Liver (tissue), 9 donors: Measurements from ENCODE around the gene RELT. TPM values are rescaled to one million over a fixed set of nuclear protein-coding genes. Genes with fewer than 3 reads are reported as not detected.

Experiments used
- DNase-seq: peaks from one replicate; pipeline ENCODE4 v3.0.0-alpha.2; 2017; ENCODE audit warnings: low spot score
- H3K27ac ChIP-seq, 2 donors: one replicate each; pipeline ENCODE4 v1.7.0; 2013; ENCODE audit warnings: inconsistent platforms in 2 of 2, low read length in 2 of 2, control low read depth in 1 of 2, low read depth in 1 of 2, mild to moderate bottlenecking in 1 of 2
- H3K27me3 ChIP-seq, 4 donors: one replicate each; pipeline versions ENCODE4 v1.6.1 to v1.7.0; 2013; ENCODE audit warnings: low read length in 3 of 4, inconsistent platforms in 1 of 4, mild to moderate bottlenecking in 1 of 4, moderate library complexity in 1 of 4; ENCODE audit not compliant: control insufficient read depth in 4 of 4, insufficient read depth in 4 of 4
- H3K36me3 ChIP-seq, 4 donors: one replicate each; pipeline versions ENCODE4 v1.6.1 to v1.7.0; 2013; ENCODE audit warnings: low read length in 3 of 4, mild to moderate bottlenecking in 3 of 4, low read depth in 1 of 4, moderate library complexity in 1 of 4; ENCODE audit not compliant: control insufficient read depth in 4 of 4, insufficient read depth in 3 of 4
- H3K4me1 ChIP-seq, 4 donors: one replicate each; pipeline versions ENCODE4 v1.6.1 to v1.7.0; 2013; ENCODE audit warnings: low read length in 3 of 4, mild to moderate bottlenecking in 3 of 4, moderate library complexity in 1 of 4; ENCODE audit not compliant: control insufficient read depth in 4 of 4, insufficient read depth in 4 of 4
- H3K4me3 ChIP-seq, 3 donors: one replicate each; pipeline versions ENCODE4 v1.6.1 to v1.7.0; 2013; ENCODE audit warnings: low read length in 3 of 3, control low read depth in 1 of 3, low read depth in 1 of 3, mild to moderate bottlenecking in 1 of 3
- H3K9ac ChIP-seq, 2 donors: one replicate each; pipeline ENCODE4 v1.7.0; 2013; ENCODE audit warnings: low read length in 2 of 2, mild to moderate bottlenecking in 2 of 2, moderate library complexity in 2 of 2, control low read depth in 1 of 2, low read depth in 1 of 2
- H3K9me3 ChIP-seq, 4 donors: one replicate each; pipeline versions ENCODE4 v1.6.1 to v1.7.0; 2013; ENCODE audit warnings: low read length in 3 of 4; ENCODE audit not compliant: control insufficient read depth in 4 of 4
- ATF3 ChIP-seq: IDR thresholded peaks from 2 replicates; pipeline ENCODE4 v1.6.1; 2016; ENCODE audit warnings: antibody characterized with exemption
- EGR1 ChIP-seq, 2 donors: IDR thresholded peaks; 2 replicates each; pipeline ENCODE4 v1.6.1; 2016 to 2018; ENCODE audit warnings: antibody characterized with exemption in 2 of 2, low read depth in 2 of 2
- FOXA1 ChIP-seq: IDR thresholded peaks from 2 replicates; pipeline ENCODE4 v1.6.1; 2016; ENCODE audit warnings: antibody characterized with exemption
- HNF4A ChIP-seq, 2 donors: conservative IDR thresholded peaks; 2 replicates each; pipeline ENCODE4 v1.6.1; 2016; ENCODE audit warnings: antibody characterized with exemption in 2 of 2, mild to moderate bottlenecking in 2 of 2
- HNF4G ChIP-seq: IDR thresholded peaks from 2 replicates; pipeline ENCODE4 v1.6.1; 2016; ENCODE audit warnings: antibody characterized with exemption
- JUND ChIP-seq, 2 donors: IDR thresholded peaks; 2 replicates each; pipeline ENCODE4 v1.6.1; 2016; ENCODE audit warnings: antibody characterized with exemption in 2 of 2
- NR2F2 ChIP-seq: IDR thresholded peaks from 2 replicates; pipeline ENCODE4 v1.6.1; 2016; ENCODE audit warnings: antibody characterized with exemption
- RAD21 ChIP-seq, 2 donors: IDR thresholded peaks; 2 replicates each; pipeline ENCODE4 v1.6.1; 2016; ENCODE audit warnings: antibody characterized with exemption in 2 of 2, mild to moderate bottlenecking in 2 of 2
- REST ChIP-seq: IDR thresholded peaks from 2 replicates; pipeline ENCODE4 v1.6.1; 2016; ENCODE audit warnings: antibody characterized with exemption, mild to moderate bottlenecking
- SP1 ChIP-seq: IDR thresholded peaks from 2 replicates; pipeline ENCODE4 v1.6.1; 2018; ENCODE audit warnings: antibody characterized with exemption, mild to moderate bottlenecking
- TAF1 ChIP-seq: conservative IDR thresholded peaks from 2 replicates; pipeline ENCODE4 v1.6.1; 2016; ENCODE audit warnings: antibody characterized with exemption, mild to moderate bottlenecking
- YY1 ChIP-seq: IDR thresholded peaks from 2 replicates; pipeline ENCODE4 v1.6.1; 2016; ENCODE audit warnings: antibody characterized with exemption, mild to moderate bottlenecking
- WGBS: extraction: QIAGEN DNeasy Blood & Tissue Kit; methylation state at CpG from one replicate; pipeline ENCODE4 v1.1.7; 2013; 5-methylcytosine and 5-hydroxymethylcytosine counted together
- polyA plus RNA-seq, 2 donors: library from polyadenylated mRNA; stranded (reverse) in 1 of 2; unstranded in 1 of 2; fragments of 200-250 nt in 1 of 2; fragments of >200 nt in 1 of 2; fragmentation: Nextera tagmentation in 1 of 2; extraction: Ambion mirVana in 1 of 2; gene quantifications; one replicate each; pipeline versions ENCODE4 v1.2.1 to v1.2.3, GENCODE V29; 2013 to 2015
- total RNA-seq, 2 donors: library from RNA; depleted of rRNA; stranded (reverse); fragments of >200 nt; gene quantifications; one replicate each; pipeline ENCODE4 v1.2.3, GENCODE V29; 2014
- donor health status: healthy.
- donor health status: healthy.
- donor health status: healthy.
- donor health status: healthy.
- donor health status: healthy.

RELT gene
- total and polyA plus RNA-seq, 4 donors = 0.21 to 8.0 (median 2.3) TPM

- Histone ChIP-seq H3K9me3 (no peaks in the 10 kb centered on the region), H3K27ac (no peak overlapping the region), H3K36me3 (peaks cover 0 to 10% (median 3%) of the 10 kb centered on the region in 4 donors), H3K9ac (no peak overlapping the region), H3K4me3 (no peak overlapping the region), H3K27me3 (no peaks in the 10 kb centered on the region), H3K4me1 (no peaks in the 10 kb centered on the region)
- 93% methylated on average over 3 of the region's 3 CpGs for WGBS
- no peak for TF ChIP-seq FOXA1
- no peak for TF ChIP-seq ATF3
- no peak for TF ChIP-seq JUND (IDR thresholded peaks at IDR 0.05)
- TF ChIP-seq HNF4A (conservative IDR thresholded peaks at IDR 0.05) = no peak
- no peak for TF ChIP-seq YY1
- TF ChIP-seq HNF4G = no peak
- no peak for TF ChIP-seq RAD21 (IDR thresholded peaks at IDR 0.05)
- TF ChIP-seq TAF1 = no peak
- no peak for DNase-seq
These were observed 25.2 kb downstream of the RELT start for GRCh38 chr11:73401217-73401923.

- WGBS = 95% methylated on average over 15 of the region's 15 CpGs
- no peaks in the 10 kb centered on the region for H3K27me3 ChIP-seq
- H3K36me3 ChIP-seq = peaks cover 0 to 17% (median 5%) of the 10 kb centered on the region in 4 donors
- H3K4me1 ChIP-seq = no peaks in the 10 kb centered on the region
- no peak for DNase-seq
- H3K9ac ChIP-seq = no peak overlapping the region
- TF ChIP-seq HNF4G (no peak), FOXA1 (no peak), RAD21 (IDR thresholded peaks at IDR 0.05) (no peak), EGR1 (IDR thresholded peaks at IDR 0.05; ENCODE audit: low read depth in 2 of 2) (no peak), REST (no peak), NR2F2 (no peak), YY1 (no peak), TAF1 (no peak)
- H3K4me3 ChIP-seq = no peak overlapping the region
- no peak overlapping the region for H3K27ac ChIP-seq
- H3K9me3 ChIP-seq = no peaks in the 10 kb centered on the region
These were observed 26.0 kb downstream of the RELT start for GRCh38 chr11:73401924-73402833.

GRCh38 chr11:73402834-73403185 lies 26.6 kb downstream of the RELT start:
- H3K9ac ChIP-seq = no peak overlapping the region
- no peak for DNase-seq
- H3K4me1 ChIP-seq = no peaks in the 10 kb centered on the region
- no peak overlapping the region for H3K4me3 ChIP-seq
- H3K27ac ChIP-seq = no peak overlapping the region
- WGBS = 93% methylated on average over 1 of the region's 1 CpG
- H3K36me3 ChIP-seq = peaks cover 0 to 23% (median 7%) of the 10 kb centered on the region in 4 donors
- TF ChIP-seq ATF3 = no peak
- TF ChIP-seq SP1 = no peak
- no peak for TF ChIP-seq JUND (IDR thresholded peaks at IDR 0.05)
- no peak for TF ChIP-seq NR2F2
- no peak for TF ChIP-seq TAF1
- no peak for TF ChIP-seq HNF4A (conservative IDR thresholded peaks at IDR 0.05)
- H3K27me3 ChIP-seq = no peaks in the 10 kb centered on the region
- H3K9me3 ChIP-seq = no peaks in the 10 kb centered on the region
